Gastrocnemius medialis (tissue), 4 donors: ENCODE results near the gene VPS26B. TPM values are rescaled to one million over a fixed set of nuclear protein-coding genes. Genes with fewer than 3 reads are reported as not detected.

Experiments used
- ATAC-seq, 2 donors: fragments of 150-250 bp; one replicate each; pipeline ENCODE4 v1.9.1; 2016
- DNase-seq, 2 donors: peaks; one replicate each; pipeline ENCODE4 v3.0.0-alpha.2; 2019
- H3K27ac ChIP-seq, 4 donors: fragments of 200-600 bp; sonication (generic); 1 replicate in 1 of 4; 2 replicates in 3 of 4; pipeline ENCODE4 v1.5.1; 2016 to 2018; ENCODE audit warnings: mild to moderate bottlenecking in 2 of 4, moderate library complexity in 1 of 4
- H3K27me3 ChIP-seq, 3 donors: fragments of 200-600 bp; sonication (generic) in 2 of 3; 1 replicate in 1 of 3; 2 replicates in 2 of 3; pipeline versions ENCODE4 v1.5.1 to v1.6.0; 2016 to 2019; ENCODE audit warnings: mild to moderate bottlenecking in 1 of 3, moderate library complexity in 1 of 3
- H3K36me3 ChIP-seq, 2 donors: fragments of 200-600 bp; sonication (generic) in 1 of 2; one replicate each; pipeline ENCODE4 v1.5.1; 2017 to 2018
- H3K4me1 ChIP-seq, 2 donors: fragments of 200-600 bp; sonication (generic) in 1 of 2; one replicate each; pipeline ENCODE4 v1.5.1; 2016 to 2017; ENCODE audit warnings: mild to moderate bottlenecking in 2 of 2
- H3K4me3 ChIP-seq, 4 donors: fragments of 200-600 bp; sonication (generic) in 3 of 4; 1 replicate in 1 of 4; 2 replicates in 3 of 4; pipeline ENCODE4 v1.5.1; 2016 to 2019; ENCODE audit warnings: mild to moderate bottlenecking in 2 of 4
- H3K9me3 ChIP-seq, 3 donors: fragments of 200-600 bp; sonication (generic) in 2 of 3; 1 replicate in 1 of 3; 2 replicates in 2 of 3; pipeline ENCODE4 v1.5.1; 2016 to 2019
- POLR2A ChIP-seq, 2 donors: fragments of 450-650 bp; IDR thresholded peaks; one replicate each; pipeline ENCODE4 v1.6.1; 2017; ENCODE audit warnings: antibody characterized with exemption in 2 of 2, mild to moderate bottlenecking in 2 of 2, moderate library complexity in 2 of 2
- in situ Hi-C, 4 donors: fragments of 200-750 bp; cut with MboI; loops; one replicate each; pipeline versions ENCODE4 v1.15.0 to v1.8.0; 2017; ENCODE audit warnings: low sequenced_read_pairs in 4 of 4
- intact Hi-C: fragments of 100-400 bp; cut with DNase I; formaldehyde crosslinking; loops from one replicate; pipeline ENCODE4 v1.15.1; 2023; ENCODE audit warnings: low total_unique reads
- total RNA-seq, 4 donors: library from RNA; depleted of rRNA; stranded (reverse); fragments of >200 nt; gene quantifications; one replicate each; pipeline versions ENCODE4 v1.1.0 to v1.2.3, GENCODE V29; 2016
- TF ChIP-seq, protein P1 (sequence below), 5 experiments: fragments of 450-650 bp in 3 of 5; fragments of 200-600 bp in 2 of 5; sonication (generic) in 2 of 5; IDR thresholded peaks in 4 of 5; conservative IDR thresholded peaks in 1 of 5; 1 replicate in 4 of 5; 2 replicates in 1 of 5; pipeline ENCODE4 v1.5.1; 2016 to 2019; ENCODE audit warnings: antibody characterized with exemption in 5 of 5, mild to moderate bottlenecking in 3 of 5, moderate library complexity in 3 of 5

Gene VPS26B
- total RNA-seq, 4 donors from 2014 or later, result 15.4 to 32.9 (median 22.2) TPM

DNA sequence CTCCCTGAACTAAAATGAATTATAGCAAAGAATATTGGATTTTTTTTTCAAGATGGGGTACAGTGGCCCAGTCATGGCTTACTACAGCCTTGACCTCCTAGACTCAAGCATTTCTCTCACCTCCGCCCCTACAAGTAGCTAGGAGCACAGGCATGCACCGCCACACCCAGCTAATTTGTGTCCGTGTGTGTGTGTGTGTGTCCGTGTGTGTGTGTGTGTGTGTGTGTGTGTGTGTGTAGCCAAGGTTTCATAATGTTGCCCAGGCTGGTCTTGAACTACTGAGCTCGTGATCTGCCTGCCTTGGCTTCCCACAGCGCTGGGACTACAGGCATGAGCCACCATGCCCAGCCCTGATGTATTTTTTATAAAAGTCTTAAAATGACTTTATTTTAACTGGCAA lies 16.1 kb downstream of the VPS26B start:
- H3K4me1 ChIP-seq, result no peaks in the 10 kb centered on the region
- no peaks in the 10 kb centered on the region for H3K27me3 ChIP-seq
- H3K27ac ChIP-seq, result no peak overlapping the region
- in situ Hi-C loops (no loop called here), intact Hi-C loops (no loop called here)
- ATAC-seq (no peak), DNase-seq (no peak)
- no peaks in the 10 kb centered on the region for H3K9me3 ChIP-seq
- no peak for TF ChIP-seq POLR2A (IDR thresholded peaks at IDR 0.05)
- no peak overlapping the region for H3K4me3 ChIP-seq
- peaks cover 0 to 77% of the 10 kb centered on the region in 2 donors for H3K36me3 ChIP-seq

DNA sequence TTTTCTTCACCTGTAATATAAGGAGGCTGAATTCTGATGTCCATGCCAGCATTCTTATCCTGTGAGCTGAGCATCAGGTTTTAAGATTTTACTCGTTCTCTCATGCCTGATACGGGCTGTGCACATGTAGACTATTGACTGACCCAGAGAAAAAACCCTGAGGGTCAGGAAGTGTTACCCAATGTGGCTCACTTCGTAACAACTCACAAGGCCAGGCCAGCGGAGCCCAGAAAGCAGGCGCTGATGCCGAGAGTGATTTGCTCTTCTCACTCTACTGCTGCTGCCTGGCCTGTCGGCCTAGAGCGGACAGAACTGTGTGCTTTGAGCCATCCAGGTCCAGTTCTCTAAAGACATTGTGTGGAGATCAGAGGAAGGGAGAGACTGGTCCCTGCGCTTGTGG lies 17.9 kb downstream of the VPS26B start:
- Histone ChIP-seq H3K4me3 (no peak overlapping the region), H3K27me3 (no peaks in the 10 kb centered on the region), H3K9me3 (no peaks in the 10 kb centered on the region), H3K4me1 (no peaks in the 10 kb centered on the region), H3K27ac (no peak overlapping the region), H3K36me3 (peaks cover 0 to 85% of the 10 kb centered on the region in 2 donors)
- DNase-seq (no peak), ATAC-seq (no peak)
- intact Hi-C loops, result no loop called here
- TF ChIP-seq, protein P1, sequence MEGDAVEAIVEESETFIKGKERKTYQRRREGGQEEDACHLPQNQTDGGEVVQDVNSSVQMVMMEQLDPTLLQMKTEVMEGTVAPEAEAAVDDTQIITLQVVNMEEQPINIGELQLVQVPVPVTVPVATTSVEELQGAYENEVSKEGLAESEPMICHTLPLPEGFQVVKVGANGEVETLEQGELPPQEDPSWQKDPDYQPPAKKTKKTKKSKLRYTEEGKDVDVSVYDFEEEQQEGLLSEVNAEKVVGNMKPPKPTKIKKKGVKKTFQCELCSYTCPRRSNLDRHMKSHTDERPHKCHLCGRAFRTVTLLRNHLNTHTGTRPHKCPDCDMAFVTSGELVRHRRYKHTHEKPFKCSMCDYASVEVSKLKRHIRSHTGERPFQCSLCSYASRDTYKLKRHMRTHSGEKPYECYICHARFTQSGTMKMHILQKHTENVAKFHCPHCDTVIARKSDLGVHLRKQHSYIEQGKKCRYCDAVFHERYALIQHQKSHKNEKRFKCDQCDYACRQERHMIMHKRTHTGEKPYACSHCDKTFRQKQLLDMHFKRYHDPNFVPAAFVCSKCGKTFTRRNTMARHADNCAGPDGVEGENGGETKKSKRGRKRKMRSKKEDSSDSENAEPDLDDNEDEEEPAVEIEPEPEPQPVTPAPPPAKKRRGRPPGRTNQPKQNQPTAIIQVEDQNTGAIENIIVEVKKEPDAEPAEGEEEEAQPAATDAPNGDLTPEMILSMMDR (IDR thresholded peaks at IDR 0.05 in 4 of 5, conservative IDR thresholded peaks at IDR 0.05 in 1 of 5), result no peak
- TF ChIP-seq POLR2A (IDR thresholded peaks at IDR 0.05), result no peak
- in situ Hi-C loops, result no loop called here

DNA sequence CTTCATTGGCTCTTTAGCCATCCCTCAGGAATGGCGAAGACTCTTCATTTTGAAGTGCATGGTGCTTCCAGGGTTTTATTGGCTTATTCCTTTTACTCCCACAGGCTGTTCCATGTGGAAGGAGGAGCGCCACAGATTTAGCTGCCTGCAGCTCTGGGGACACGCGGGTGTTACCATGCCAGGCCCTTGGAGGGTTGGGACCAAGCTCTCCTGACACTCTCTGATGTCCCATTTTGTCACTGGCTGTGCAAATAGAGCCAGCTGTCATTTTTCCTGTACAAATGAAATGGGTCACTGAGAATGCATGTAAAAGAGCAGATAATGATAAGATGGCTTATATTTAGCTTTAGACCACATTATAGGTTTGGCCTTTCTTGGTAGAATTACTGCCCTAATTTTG lies 19.4 kb downstream of the VPS26B start:
- TF ChIP-seq, protein P1 (IDR thresholded peaks at IDR 0.05 in 4 of 5, conservative IDR thresholded peaks at IDR 0.05 in 1 of 5), result no peak
- no peak for TF ChIP-seq POLR2A (IDR thresholded peaks at IDR 0.05)
- DNase-seq (no peak), ATAC-seq (no peak)
- no peaks in the 10 kb centered on the region for H3K27me3 ChIP-seq
- H3K27ac ChIP-seq, result no peak overlapping the region
- in situ Hi-C loops (no loop called here), intact Hi-C loops (no loop called here)
- no peaks in the 10 kb centered on the region for H3K9me3 ChIP-seq
- no peak overlapping the region for H3K4me3 ChIP-seq
- peaks cover 0 to 99% of the 10 kb centered on the region in 2 donors for H3K36me3 ChIP-seq
- no peaks in the 10 kb centered on the region for H3K4me1 ChIP-seq

DNA sequence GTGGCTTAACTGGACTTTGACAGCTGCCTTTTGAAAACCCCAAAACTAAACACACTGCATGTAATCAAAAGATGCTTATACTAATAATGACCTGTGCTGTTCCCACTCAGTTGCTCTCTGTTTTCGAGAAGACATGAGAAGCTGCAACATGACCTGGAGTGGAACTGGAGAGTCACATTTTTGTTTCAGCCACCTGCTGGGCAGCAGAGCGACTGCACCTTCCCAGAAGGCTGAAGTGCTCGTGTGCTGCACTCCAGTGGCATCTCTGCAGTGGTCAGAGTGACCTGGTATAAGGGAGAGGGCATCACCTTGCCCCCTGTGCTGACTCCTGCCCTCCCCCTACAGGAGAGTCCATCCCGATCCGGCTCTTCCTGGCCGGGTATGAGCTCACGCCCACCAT lies 20.1 kb downstream of the VPS26B start:
- no peak overlapping the region for H3K4me3 ChIP-seq
- H3K36me3 ChIP-seq, result peaks cover 0 to 99% of the 10 kb centered on the region in 2 donors
- no peaks in the 10 kb centered on the region for H3K27me3 ChIP-seq
- in situ Hi-C loops (no loop called here), intact Hi-C loops (no loop called here)
- H3K4me1 ChIP-seq, result no peaks in the 10 kb centered on the region
- ATAC-seq (peak in 1 of 2 donors; percentile 51), DNase-seq (no peak)
- no peaks in the 10 kb centered on the region for H3K9me3 ChIP-seq
- H3K27ac ChIP-seq, result no peak overlapping the region
- TF ChIP-seq, protein P1 (IDR thresholded peaks at IDR 0.05 in 4 of 5, conservative IDR thresholded peaks at IDR 0.05 in 1 of 5), result no peak
- no peak for TF ChIP-seq POLR2A (IDR thresholded peaks at IDR 0.05)

DNA sequence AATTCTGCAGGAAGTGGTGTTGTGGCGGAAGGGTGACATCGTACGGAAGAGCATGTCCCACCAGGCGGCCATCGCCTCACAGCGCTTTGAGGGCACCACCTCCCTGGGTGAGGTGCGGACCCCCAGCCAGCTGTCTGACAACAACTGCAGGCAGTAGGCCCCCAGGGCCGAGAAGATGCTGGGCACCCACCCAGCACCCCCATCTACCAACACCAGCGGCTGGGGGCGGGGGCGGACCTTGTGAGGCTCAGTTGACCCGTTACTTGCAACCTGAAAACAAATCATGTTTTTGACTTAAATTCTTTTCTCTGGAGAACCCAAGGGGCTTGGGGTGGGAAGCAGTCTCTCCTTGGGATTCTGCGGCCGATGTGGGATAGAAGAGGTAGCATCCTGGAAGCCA lies 21.0 kb downstream of the VPS26B start:
- H3K27me3 ChIP-seq, result no peaks in the 10 kb centered on the region
- H3K4me3 ChIP-seq, result no peak overlapping the region
- no peak for DNase-seq
- no peak overlapping the region for H3K27ac ChIP-seq
- TF ChIP-seq, protein P1 (IDR thresholded peaks at IDR 0.05 in 4 of 5, conservative IDR thresholded peaks at IDR 0.05 in 1 of 5), result no peak
- TF ChIP-seq POLR2A (IDR thresholded peaks at IDR 0.05), result no peak
- ATAC-seq, result no peak
- in situ Hi-C loops, result no loop called here
- H3K4me1 ChIP-seq, result no peaks in the 10 kb centered on the region
- no peaks in the 10 kb centered on the region for H3K9me3 ChIP-seq
- H3K36me3 ChIP-seq, result peaks cover 0 to 99% of the 10 kb centered on the region in 2 donors
- intact Hi-C loops, result no loop called here
